SK-N-MC (cell line): Measurements from ENCODE around the gene EFCAB6.

Experiments used
- EZH2 ChIP-seq: fragments of 200-600 bp; sonication (generic); IDR thresholded peaks from one replicate; pipeline ENCODE4 v1.6.1; 2017; ENCODE audit warnings: antibody characterized with exemption
- FOXP2 ChIP-seq: optimal IDR thresholded peaks from 2 replicates; pipeline ENCODE3; 2011; ENCODE audit warnings: mild to moderate bottlenecking, moderate library complexity; ENCODE audit not compliant: insufficient read depth; ENCODE audit errors: extremely low read length, control extremely low read depth
- POLR2AphosphoS5 ChIP-seq: IDR thresholded peaks from 2 replicates; pipeline ENCODE4 v1.6.1; 2012; ENCODE audit warnings: mild to moderate bottlenecking, low read depth, low read length, borderline replicate concordance

- TF ChIP-seq EZH2: no peak
- TF ChIP-seq POLR2AphosphoS5: no peak
- TF ChIP-seq FOXP2: no peak
Observed at GRCh38 chr22:43544289-43544673, 267.8 kb downstream of the EFCAB6 start.
